OCI-LY3 (cell line): ENCODE measurements around the gene PCDHB3.
"Not testable (repeated sequence)": the region's sequence is repeated elsewhere in the genome, so short reads cannot be mapped to it uniquely, and the experiment has no call there.

ENCODE experiments used
- H2AFZ ChIP-seq: fragments of 200-600, 300-600 bp; shearing (Covaris generic); 2 replicates; pipeline ENCODE4 v1.6.0; 2014; ENCODE audit warnings: antibody characterized with exemption, low read depth, low read length
- H3K27ac ChIP-seq: fragments of 200-600, 300-600 bp; sonication (generic); 2 replicates; pipeline ENCODE4 v1.5.1; 2014; ENCODE audit warnings: mild to moderate bottlenecking, low read length, moderate library complexity, mixed read lengths
- H3K27me3 ChIP-seq: fragments of 200-600, 300-600 bp; sonication (generic); 2 replicates; pipeline ENCODE4 v1.6.1; 2014; ENCODE audit warnings: low read depth, low read length, mixed read lengths
- H3K36me3 ChIP-seq: fragments of 200-600, 300-600 bp; sonication (generic); replicated peaks from 2 replicates; pipeline ENCODE3; 2014; ENCODE audit warnings: low read depth, low read length, mixed read lengths
- H3K4me1 ChIP-seq: fragments of 300-600, 200-600 bp; sonication (generic); 2 replicates; pipeline ENCODE4 v1.6.1; 2014; ENCODE audit warnings: low read length, mixed read lengths
- H3K4me2 ChIP-seq: fragments of 200-600, 300-600 bp; sonication (generic); 2 replicates; pipeline ENCODE4 v1.6.1; 2014; ENCODE audit warnings: low read length, mixed read lengths
- H3K4me3 ChIP-seq: fragments of 300-600, 200-600 bp; sonication (generic); 2 replicates; pipeline ENCODE4 v1.5.1; 2014; ENCODE audit warnings: antibody characterized with exemption, mild to moderate bottlenecking, low read length, moderate library complexity
- H3K79me2 ChIP-seq: fragments of 300-600, 200-600 bp; shearing (Covaris generic); 2 replicates; pipeline ENCODE4 v1.6.1; 2014; ENCODE audit warnings: mild to moderate bottlenecking, low read length, mixed read lengths
- H3K9ac ChIP-seq: fragments of 300-600, 200-600 bp; shearing (Covaris generic); 2 replicates; pipeline ENCODE4 v1.6.0; 2014; ENCODE audit warnings: mild to moderate bottlenecking, low read length, moderate library complexity
- H3K9me3 ChIP-seq: fragments of 200-600, 300-600 bp; shearing (Covaris generic); 2 replicates; pipeline ENCODE4 v1.6.1; 2014; ENCODE audit warnings: low read length, mixed read lengths; ENCODE audit not compliant: insufficient read depth
- H4K20me1 ChIP-seq: fragments of 200-600, 300-600 bp; sonication (generic); 2 replicates; pipeline ENCODE4 v1.6.1; 2016; ENCODE audit warnings: low read length, mixed read lengths; ENCODE audit not compliant: insufficient read depth
- CTCF ChIP-seq: fragments of 200-600, 300-600 bp; sonication (generic); IDR thresholded peaks from 2 replicates; pipeline ENCODE4 v1.5.1; 2014; ENCODE audit warnings: antibody characterized with exemption, low read length, low read depth
- EZH2phosphoT487 ChIP-seq: fragments of 200-600 bp; shearing (Covaris generic); IDR thresholded peaks from 2 replicates; pipeline ENCODE4 v1.6.1; 2018; ENCODE audit warnings: antibody characterized with exemption, mixed run types, low read depth

Gene PCDHB3

DNA sequence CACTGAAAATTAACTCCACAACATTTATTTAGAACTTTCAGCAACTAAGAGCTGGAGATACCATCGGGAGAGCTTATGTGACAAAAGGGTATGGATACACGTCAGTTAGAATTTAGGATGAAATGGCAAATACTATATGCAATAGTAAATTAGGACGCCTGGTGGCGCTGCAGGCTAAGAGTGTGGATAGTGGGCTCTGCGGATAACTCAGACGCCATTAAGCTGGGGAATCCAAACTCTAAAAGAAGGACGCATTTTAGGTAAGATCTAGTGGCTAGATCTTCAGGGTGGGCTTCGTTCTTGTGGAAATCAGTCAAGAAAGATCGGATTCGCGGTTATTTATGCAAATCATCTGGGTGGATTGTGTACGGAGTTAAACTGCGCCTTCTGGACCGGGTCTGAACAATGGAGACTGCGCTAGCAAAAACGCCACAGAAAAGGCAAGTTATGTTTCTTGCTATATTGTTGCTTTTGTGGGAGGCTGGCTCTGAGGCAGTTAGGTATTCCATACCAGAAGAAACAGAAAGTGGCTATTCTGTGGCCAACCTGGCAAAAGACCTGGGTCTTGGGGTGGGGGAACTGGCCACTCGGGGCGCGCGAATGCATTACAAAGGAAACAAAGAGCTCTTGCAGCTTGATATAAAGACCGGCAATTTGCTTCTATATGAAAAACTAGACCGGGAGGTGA, 34.9 kb downstream of the PCDHB3 start, which contains the start of gene PCDHB5:
PCDHB5 (plus strand) TSS at position 177 of the 688 bp plus-strand sequence; CDS start at position 406, 229 bp downstream.
- no peaks in the 10 kb centered on the region for H3K9me3 ChIP-seq
- no peaks in the 10 kb centered on the region for H3K27me3 ChIP-seq
- no peak within 1 kb of the TSS for H3K27ac ChIP-seq
- H3K9ac ChIP-seq: no peak within 1 kb of the TSS
- H3K36me3 ChIP-seq: no peaks in the 10 kb centered on the region
- H2AFZ ChIP-seq: no peak within 1 kb of the TSS
- H3K4me2 ChIP-seq: no peak within 1 kb of the TSS
- TF ChIP-seq CTCF (no peak), EZH2phosphoT487 (no peak)
- no peaks in the 10 kb centered on the region for H3K79me2 ChIP-seq
- no peaks in the 10 kb centered on the region for H4K20me1 ChIP-seq
- H3K4me3 ChIP-seq: no peak within 1 kb of the TSS
- H3K4me1 ChIP-seq: no peaks in the 10 kb centered on the region

DNA sequence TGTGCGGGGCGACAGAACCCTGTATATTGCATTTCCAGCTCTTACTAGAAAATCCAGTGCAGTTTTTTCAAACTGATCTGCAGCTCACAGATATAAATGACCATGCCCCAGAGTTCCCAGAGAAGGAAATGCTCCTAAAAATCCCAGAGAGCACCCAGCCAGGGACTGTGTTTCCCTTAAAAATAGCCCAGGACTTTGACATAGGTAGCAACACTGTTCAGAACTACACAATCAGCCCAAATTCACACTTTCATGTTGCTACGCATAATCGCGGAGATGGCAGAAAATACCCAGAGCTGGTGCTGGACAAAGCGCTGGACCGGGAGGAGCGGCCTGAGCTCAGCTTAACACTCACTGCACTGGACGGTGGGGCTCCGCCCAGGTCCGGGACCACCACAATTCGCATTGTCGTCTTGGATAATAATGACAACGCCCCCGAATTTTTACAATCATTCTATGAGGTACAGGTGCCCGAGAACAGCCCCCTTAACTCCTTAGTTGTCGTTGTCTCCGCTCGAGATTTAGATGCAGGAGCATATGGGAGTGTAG, 35.5 kb downstream of the PCDHB3 start:
- no peaks in the 10 kb centered on the region for H3K9me3 ChIP-seq
- H3K4me1 ChIP-seq: no peaks in the 10 kb centered on the region
- no peaks in the 10 kb centered on the region for H3K27me3 ChIP-seq
- H3K79me2 ChIP-seq: no peaks in the 10 kb centered on the region
- no peak for TF ChIP-seq EZH2phosphoT487
- TF ChIP-seq CTCF: no peak
- no peak overlapping the region for H2AFZ ChIP-seq
- no peak overlapping the region for H3K9ac ChIP-seq
- H4K20me1 ChIP-seq: no peaks in the 10 kb centered on the region
- no peak overlapping the region for H3K4me3 ChIP-seq
- H3K36me3 ChIP-seq: no peaks in the 10 kb centered on the region
- H3K27ac ChIP-seq: no peak overlapping the region
- no peak overlapping the region for H3K4me2 ChIP-seq

- not testable (repeated sequence) for H3K4me2 ChIP-seq, H3K4me3 ChIP-seq, H3K4me1 ChIP-seq, H3K27me3 ChIP-seq, H3K9me3 ChIP-seq, H3K79me2 ChIP-seq, H3K36me3 ChIP-seq, H2AFZ ChIP-seq, H3K9ac ChIP-seq, H3K27ac ChIP-seq, H4K20me1 ChIP-seq
These were observed 37.1 kb downstream of the PCDHB3 start for GRCh38 chr5:141137346-141137745.

DNA sequence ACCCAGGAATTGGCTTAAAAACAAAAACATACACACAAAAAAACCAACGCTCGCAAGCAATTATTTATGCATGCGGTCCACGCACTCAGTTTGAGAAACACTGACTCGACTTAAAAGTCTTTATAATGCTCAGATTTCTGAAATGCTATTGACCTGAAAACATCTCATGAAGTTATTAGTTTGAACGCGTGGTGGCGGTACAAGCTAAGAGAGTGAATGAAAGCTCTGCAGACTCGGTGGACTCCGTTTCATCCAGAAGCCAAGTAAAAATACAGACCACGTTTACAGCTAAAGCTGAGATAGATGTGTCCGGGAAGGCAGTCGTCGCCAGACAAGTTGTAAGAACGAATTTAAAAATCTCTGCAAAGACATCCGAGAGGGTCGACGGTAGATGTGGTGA, 49.5 kb downstream of the PCDHB3 start, which contains the start of gene PCDHB6:
PCDHB6 (plus strand) TSS at position 246 of the 400 bp plus-strand sequence. CDS start 201 bp downstream, outside the sequence.
- Histone ChIP-seq H2AFZ (no peak within 1 kb of the TSS), H3K36me3 (no peaks in the 10 kb centered on the region), H3K4me3 (no peak within 1 kb of the TSS), H3K79me2 (no peaks in the 10 kb centered on the region), H3K9ac (no peak within 1 kb of the TSS), H3K4me1 (no peaks in the 10 kb centered on the region), H4K20me1 (no peaks in the 10 kb centered on the region), H3K9me3 (no peaks in the 10 kb centered on the region), H3K27ac (no peak within 1 kb of the TSS), H3K27me3 (no peaks in the 10 kb centered on the region), H3K4me2 (no peak within 1 kb of the TSS)
- TF ChIP-seq CTCF: no peak
- TF ChIP-seq EZH2phosphoT487: no peak
